Neural cell (in vitro differentiated cells): Measurements from ENCODE around the gene IMPDH2. TPM values are rescaled to one million over a fixed set of nuclear protein-coding genes. Genes with fewer than 3 reads are reported as not detected.
A peak's percentile ranks its signal among the peaks of the same experiment; 100 is the strongest.

Source experiments
- H2AFZ ChIP-seq: fragments of 200-600, 300-800 bp; sonication (generic), shearing (Covaris generic); 2 replicates; pipeline ENCODE4 v1.6.0; 2014; ENCODE audit warnings: low read depth, mild to moderate bottlenecking, antibody characterized with exemption, low read length, moderate library complexity
- H3F3A ChIP-seq: fragments of 200-600 bp; shearing (Covaris generic); 2 replicates; pipeline ENCODE4 v1.6.1; 2016; ENCODE audit warnings: mild to moderate bottlenecking, moderate library complexity, mixed read lengths, antibody characterized with exemption, low read length; ENCODE audit not compliant: insufficient read depth, poor library complexity, severe bottlenecking
- H3K27ac ChIP-seq: fragments of 200-600, 300-800 bp; sonication (generic), shearing (Covaris generic); 2 replicates; pipeline ENCODE4 v1.5.1; 2014; ENCODE audit warnings: mild to moderate bottlenecking, low read length, moderate library complexity
- H3K27me3 ChIP-seq: fragments of 300-800, 200-600 bp; sonication (generic), shearing (Covaris generic); 2 replicates; pipeline ENCODE4 v1.6.0; 2014; ENCODE audit warnings: mild to moderate bottlenecking, low read depth, low read length, moderate library complexity; ENCODE audit not compliant: insufficient read depth
- H3K36me3 ChIP-seq: fragments of 300-800, 200-600 bp; sonication (generic), shearing (Covaris generic); 2 replicates; pipeline ENCODE4 v1.5.1; 2014; ENCODE audit warnings: mild to moderate bottlenecking, antibody characterized with exemption, low read length, moderate library complexity; ENCODE audit not compliant: insufficient read depth
- H3K4me2 ChIP-seq: fragments of 300-800, 200-600 bp; sonication (generic), shearing (Covaris generic); 2 replicates; pipeline ENCODE4 v1.6.0; 2014; ENCODE audit warnings: mild to moderate bottlenecking, low read length
- H3K4me3 ChIP-seq: fragments of 300-800, 200-600 bp; sonication (generic), shearing (Covaris generic); 2 replicates; pipeline ENCODE4 v1.5.1; 2014; ENCODE audit warnings: mild to moderate bottlenecking, low read length, moderate library complexity
- H3K79me2 ChIP-seq: fragments of 200-600 bp; shearing (Covaris generic); replicated peaks from 2 replicates; pipeline ENCODE4 v1.6.0; 2014; ENCODE audit warnings: mild to moderate bottlenecking, low read length, moderate library complexity; ENCODE audit not compliant: insufficient read depth
- H3K9ac ChIP-seq: fragments of 300-800, 200-600 bp; sonication (generic), shearing (Covaris generic); 2 replicates; pipeline ENCODE4 v1.6.1; 2016; ENCODE audit warnings: mild to moderate bottlenecking, low read length, mixed read lengths
- H3K9me2 ChIP-seq: fragments of 200-600 bp; shearing (Covaris generic); 2 replicates; pipeline ENCODE4 v1.6.1; 2016; ENCODE audit warnings: mild to moderate bottlenecking, low read length, mixed read lengths; ENCODE audit not compliant: insufficient read depth
- H3K9me3 ChIP-seq: fragments of 200-600, 300-800 bp; sonication (generic), shearing (Covaris generic); 2 replicates; pipeline ENCODE4 v1.6.1; 2016; ENCODE audit warnings: mild to moderate bottlenecking, mixed run types, low read length, moderate library complexity, mixed read lengths
- H4K20me1 ChIP-seq: fragments of 200-600 bp; shearing (Covaris generic); 2 replicates; pipeline ENCODE4 v1.6.1; 2016; ENCODE audit warnings: mild to moderate bottlenecking, mixed run types; ENCODE audit not compliant: insufficient read depth
- CTCF ChIP-seq: fragments of 450-650 bp; IDR thresholded peaks from 2 replicates; pipeline ENCODE4 v1.5.1; 2014; ENCODE audit warnings: antibody characterized with exemption, mild to moderate bottlenecking, moderate library complexity; ENCODE audit not compliant: poor library complexity, severe bottlenecking
- EZH2 ChIP-seq: fragments of 200-600, 300-800 bp; shearing (Covaris generic), sonication (generic); IDR thresholded peaks from 2 replicates; pipeline ENCODE4 v1.6.1; 2014; ENCODE audit warnings: antibody characterized with exemption, low read length, borderline replicate concordance, mild to moderate bottlenecking; ENCODE audit not compliant: insufficient read depth, poor library complexity, severe bottlenecking
- POLR2AphosphoS5 ChIP-seq: IDR thresholded peaks from 2 replicates; pipeline ENCODE4 v1.6.1; 2012
- RAD21 ChIP-seq: fragments of 450-650 bp; conservative IDR thresholded peaks from 2 replicates; pipeline ENCODE4 v1.6.1; 2014; ENCODE audit warnings: antibody characterized with exemption, mild to moderate bottlenecking, moderate library complexity
- REST ChIP-seq: IDR thresholded peaks from 2 replicates; pipeline ENCODE4 v1.6.1; 2012; ENCODE audit warnings: borderline replicate concordance
- SMC3 ChIP-seq: fragments of 450-650 bp; conservative IDR thresholded peaks from 2 replicates; pipeline ENCODE4 v1.6.1; 2014; ENCODE audit warnings: antibody characterized with exemption, mild to moderate bottlenecking, moderate library complexity; ENCODE audit not compliant: poor library complexity
- TAF1 ChIP-seq: IDR thresholded peaks from 2 replicates; pipeline ENCODE4 v1.6.1; 2012; ENCODE audit warnings: low read depth
- polyA plus RNA-seq: library from polyadenylated mRNA; depleted of rRNA; stranded (reverse); fragments of >200 nt; gene quantifications from 2 replicates; pipeline ENCODE4 v1.2.3, GENCODE V29; 2014

Gene IMPDH2
- polyA plus RNA-seq, 1 donor from 2014 or later: 137 TPM

GRCh38 chr3:49017229-49017970 is 11.8 kb downstream of the IMPDH2 start:
- Histone ChIP-seq H2AFZ (peak overlapping the region; percentile 69), H3K9ac (peak overlapping the region; percentile 80)
- no peak for TF ChIP-seq RAD21
- no peak for TF ChIP-seq SMC3
- no peak for TF ChIP-seq CTCF
- no peak for TF ChIP-seq TAF1
- no peak for TF ChIP-seq POLR2AphosphoS5
- no peak for TF ChIP-seq REST

GRCh38 chr3:49016414-49017228 is 12.6 kb downstream of the IMPDH2 start:
- no peaks in the 10 kb centered on the region for H3K9me2 ChIP-seq
- H3K27me3 ChIP-seq: no peaks in the 10 kb centered on the region
- H3K9ac ChIP-seq: no peak overlapping the region
- H3K27ac ChIP-seq: no peak overlapping the region
- H3K79me2 ChIP-seq: peaks cover 33% of the 10 kb centered on the region
- no peak overlapping the region for H3K4me2 ChIP-seq
- H2AFZ ChIP-seq: no peak overlapping the region
- no peaks in the 10 kb centered on the region for H3K9me3 ChIP-seq
- peak overlapping the region; percentile 98 for H3K4me3 ChIP-seq
- H4K20me1 ChIP-seq: peaks cover 9% of the 10 kb centered on the region
- H3F3A ChIP-seq: no peaks in the 10 kb centered on the region
- no peaks in the 10 kb centered on the region for H3K36me3 ChIP-seq
- TF ChIP-seq EZH2 (no peak), REST (no peak)

More at GRCh38 chr3:49017229-49017970, 11.8 kb downstream of the IMPDH2 start:
- Histone ChIP-seq H3K36me3 (no peaks in the 10 kb centered on the region), H3K79me2 (peaks cover 26% of the 10 kb centered on the region), H3K27me3 (no peaks in the 10 kb centered on the region), H3K4me3 (peak overlapping the region; percentile 98), H3K9me2 (no peaks in the 10 kb centered on the region), H3K9me3 (no peaks in the 10 kb centered on the region), H4K20me1 (peaks cover 9% of the 10 kb centered on the region), H3K4me2 (peak overlapping the region; percentile 68), H3F3A (no peaks in the 10 kb centered on the region), H3K27ac (peak overlapping the region; percentile 58)
